ENCODE results near the gene RASA1.
A peak's percentile ranks its signal among the peaks of the same experiment; 100 is the strongest.
"Not testable (repeated sequence)": the region's sequence is repeated elsewhere in the genome, so short reads cannot be mapped to it uniquely, and the experiment has no call there.

Gene RASA1

DNA sequence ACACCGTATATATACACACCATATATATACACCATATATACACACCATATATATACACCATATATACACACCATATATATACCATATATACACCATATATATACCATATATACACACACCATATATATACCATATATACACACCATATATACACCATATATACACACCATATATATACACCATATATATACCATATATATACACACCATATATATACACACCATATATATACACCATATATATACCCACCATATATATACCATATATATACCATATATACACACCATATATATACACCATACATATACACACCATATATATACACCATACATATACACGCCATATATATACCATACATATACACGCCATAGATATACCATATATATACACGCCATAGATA is 19.6 kb downstream of the RASA1 start:
- not testable (repeated sequence) for DNase-seq

DNA sequence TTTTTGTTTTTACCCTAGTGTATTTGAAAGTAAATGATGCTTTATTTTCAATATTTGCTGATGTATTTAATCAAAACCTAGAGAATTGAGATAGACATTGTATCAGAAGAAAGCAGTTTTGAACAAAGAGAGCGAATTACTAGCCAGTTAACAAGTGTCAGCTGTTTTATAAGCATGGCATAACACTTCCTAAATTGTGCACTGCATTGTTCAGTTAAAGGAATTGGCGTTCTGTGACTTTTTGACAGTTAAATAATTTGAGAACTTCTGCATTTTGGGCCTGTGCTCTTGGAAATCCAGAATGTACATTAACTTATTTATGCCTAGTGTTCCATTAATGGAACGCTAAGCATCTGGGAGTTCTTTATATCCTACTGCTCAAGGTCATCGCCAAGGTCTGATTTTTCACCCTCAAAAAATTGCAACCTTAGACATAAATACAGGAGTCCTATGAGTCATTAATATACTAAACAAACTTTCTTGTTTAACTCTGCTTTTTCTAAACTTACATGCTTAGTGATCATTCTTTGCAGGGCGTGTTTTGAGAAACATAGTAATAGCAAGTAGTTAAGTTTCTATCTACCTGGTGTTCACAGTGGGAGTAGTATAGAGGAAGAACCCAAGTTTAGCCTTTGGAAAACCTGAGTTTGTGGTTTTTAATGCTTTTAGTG is 31.1 kb downstream of the RASA1 start:
- no peak for DNase-seq

DNA sequence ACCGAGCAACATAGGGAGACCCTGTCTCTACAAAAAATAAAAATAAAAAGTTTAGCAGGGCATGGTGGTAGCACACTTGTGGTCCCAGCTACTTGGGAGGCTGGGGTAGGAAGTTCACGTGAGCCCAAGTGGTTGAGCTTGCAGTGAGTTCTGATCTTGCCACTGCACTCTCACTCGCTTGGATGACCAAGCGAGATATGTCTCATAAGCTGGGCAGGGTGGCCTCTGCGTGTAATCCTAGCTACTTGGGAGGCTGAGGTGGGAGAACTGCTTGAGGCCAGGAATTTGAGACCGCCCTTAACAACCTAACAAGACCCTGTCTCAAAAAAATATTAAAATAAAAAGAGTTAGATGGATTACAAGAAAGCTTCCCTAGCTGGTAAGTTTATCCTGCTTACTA is 32.5 kb downstream of the RASA1 start:
- DNase-seq: no peak

DNA sequence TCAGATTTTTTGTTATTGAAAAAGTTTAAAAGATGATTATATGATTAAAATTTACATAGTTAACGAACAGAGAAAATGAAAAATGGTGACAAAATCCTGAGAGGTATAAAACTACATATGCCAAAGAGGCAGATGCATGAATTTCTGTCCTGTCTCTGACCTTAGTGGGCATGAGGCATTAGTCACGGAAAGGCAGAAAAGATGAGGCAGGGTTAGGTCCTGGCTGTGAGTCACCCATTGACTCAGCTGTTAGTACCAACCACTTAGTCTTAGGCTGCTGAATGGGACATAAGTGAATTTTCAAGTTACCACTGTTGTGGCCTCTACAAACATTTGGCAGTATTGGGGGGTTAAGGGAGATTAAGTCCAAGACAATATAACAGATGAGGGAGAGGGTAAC is 33.1 kb downstream of the RASA1 start:
- peak; percentile 80 for DNase-seq

DNA sequence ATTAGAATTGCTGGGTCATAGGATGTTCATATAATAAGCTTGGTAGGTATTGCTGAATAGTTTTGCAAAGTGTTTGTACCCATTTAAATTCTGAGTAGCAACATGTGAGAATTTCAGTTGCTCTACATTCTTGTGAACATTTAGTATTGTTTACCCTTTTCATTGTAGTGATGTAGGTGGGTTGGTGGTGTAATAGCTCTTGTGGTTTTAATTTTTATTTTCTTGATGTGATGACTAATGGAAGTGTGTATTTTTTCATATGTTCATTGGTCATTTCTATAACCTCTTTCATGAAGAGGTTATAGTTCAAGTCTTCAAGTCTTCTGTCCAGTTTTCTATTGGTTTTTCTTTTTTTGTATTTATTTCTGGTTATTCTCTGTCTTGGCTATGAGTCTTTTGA is 34.4 kb downstream of the RASA1 start:
- peak; percentile 50 for DNase-seq

DNA sequence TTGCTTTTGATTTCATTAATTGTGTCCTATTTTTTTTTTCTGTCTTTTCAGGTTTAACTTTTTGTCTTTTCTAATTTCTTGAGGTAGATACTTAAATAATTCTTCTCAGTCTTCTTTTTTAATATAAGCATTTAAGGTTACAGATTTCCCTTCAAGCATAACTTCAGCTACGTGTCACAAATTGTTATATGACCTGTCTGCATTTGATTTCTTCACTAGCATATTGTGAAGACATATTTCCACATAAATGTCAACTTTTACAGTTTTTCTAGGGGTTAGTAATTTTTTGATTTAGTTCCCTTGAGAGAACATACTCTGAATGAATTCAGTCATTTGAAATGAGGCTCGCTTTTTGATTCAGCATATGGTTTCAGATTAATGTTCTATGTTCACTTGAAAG is 35.6 kb downstream of the RASA1 start:
- no peak for DNase-seq

DNA sequence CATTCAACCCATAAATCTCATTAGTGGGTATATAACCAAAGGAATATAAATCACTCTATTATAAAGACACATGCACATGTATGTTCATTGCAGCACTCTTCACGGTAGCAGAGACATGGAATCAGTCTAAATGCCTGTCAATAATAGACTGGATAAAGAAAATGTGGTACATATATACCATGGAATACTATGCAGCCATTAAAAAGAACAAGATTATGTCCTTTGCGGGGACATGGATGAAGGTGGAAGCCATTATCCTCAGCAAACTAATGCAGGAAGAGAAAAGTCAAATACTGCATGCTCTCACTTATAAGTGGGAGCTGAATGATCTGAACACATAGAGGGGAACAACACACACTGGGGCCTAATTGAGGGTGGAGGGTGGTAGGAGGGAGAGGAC is 38.4 kb downstream of the RASA1 start:
- not testable (repeated sequence) for DNase-seq

DNA sequence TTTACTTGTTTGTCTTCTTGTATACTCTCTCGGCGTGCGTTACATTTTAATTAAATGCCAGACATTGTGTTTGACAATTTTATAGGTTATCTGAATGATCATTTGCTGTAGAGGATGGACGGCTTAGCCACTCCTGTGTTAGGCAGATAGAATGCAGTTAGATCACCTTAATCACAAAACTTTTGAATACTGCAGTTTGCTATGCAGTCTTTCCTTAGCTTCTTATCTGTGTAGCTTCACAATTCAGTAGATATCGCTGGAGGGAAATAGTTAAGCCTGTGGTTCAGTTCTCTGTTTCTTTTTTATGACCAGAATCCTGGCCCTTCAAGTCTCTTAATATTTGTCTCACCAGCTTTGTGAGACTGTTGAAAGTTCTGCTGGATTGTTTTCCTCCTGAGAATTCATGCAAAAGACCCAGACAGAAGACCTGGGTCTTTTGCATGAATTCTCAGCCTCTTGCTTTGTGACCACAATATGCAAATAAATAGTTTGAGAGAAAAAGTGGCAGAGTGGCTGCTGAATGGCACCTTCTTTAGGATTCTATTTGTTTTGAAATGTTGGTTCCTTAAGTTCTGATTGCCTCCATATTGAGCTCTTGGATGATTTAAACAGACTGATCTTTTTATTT is 40.2 kb downstream of the RASA1 start:
- no peak for DNase-seq

DNA sequence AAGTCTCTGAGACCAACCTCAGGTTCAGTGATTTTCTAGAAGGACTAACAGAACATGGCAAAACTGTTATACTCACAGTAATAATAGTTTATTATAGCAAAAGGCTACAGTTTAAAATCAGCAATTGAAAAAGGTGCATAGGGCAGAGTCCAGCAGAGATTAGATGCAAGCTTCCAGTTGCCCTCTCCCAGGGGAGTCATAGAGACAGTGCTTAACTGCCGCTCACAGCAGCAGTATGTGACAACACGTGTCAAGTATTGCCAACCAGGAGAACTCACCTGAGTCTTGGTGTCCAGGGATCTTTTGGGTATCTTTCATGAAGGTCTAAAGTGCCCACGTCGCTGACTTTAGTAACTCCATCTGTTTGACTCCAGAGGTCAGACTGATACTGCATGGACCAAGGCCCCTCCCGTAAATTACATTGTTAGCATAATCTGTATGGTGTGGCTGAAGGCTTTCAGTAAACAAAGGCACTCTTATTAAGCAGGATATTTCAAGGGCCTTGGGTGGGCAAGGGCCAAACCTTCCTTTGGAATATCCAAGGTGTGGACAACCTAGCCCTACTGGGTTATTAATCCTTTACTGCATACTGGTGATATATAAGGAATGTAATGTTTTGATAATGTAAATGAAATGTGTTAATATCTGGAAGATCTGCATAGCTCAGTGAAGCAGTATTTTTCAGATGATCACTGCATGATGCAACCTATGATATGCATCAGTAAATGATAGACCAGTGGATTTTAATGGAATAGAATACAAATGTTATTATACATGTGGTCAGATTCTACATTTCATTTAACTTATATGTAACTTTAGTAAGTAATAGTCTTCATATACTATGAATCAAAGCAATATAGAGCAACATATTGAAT is 44.0 kb downstream of the RASA1 start:
- DNase-seq: no peak

DNA sequence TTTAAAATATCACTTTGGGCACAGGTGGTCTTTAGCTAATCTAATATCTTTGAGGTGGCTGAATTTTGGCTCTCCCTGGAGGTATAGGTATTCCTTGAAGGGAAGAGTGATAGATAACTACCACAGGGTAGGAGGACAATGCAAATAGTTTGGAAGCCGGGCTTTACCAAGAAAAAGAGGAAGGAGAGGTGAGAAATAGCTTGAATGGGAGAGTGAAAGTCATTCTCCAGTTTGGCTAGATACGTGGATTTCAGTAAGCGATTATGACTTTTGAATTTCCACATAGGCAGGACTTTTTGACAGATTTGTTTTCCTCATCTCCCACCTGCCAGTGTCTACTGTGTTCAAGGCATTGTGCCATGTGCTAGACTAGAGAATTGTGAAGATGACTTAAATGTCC is 45.5 kb downstream of the RASA1 start:
- no peak for DNase-seq

DNA sequence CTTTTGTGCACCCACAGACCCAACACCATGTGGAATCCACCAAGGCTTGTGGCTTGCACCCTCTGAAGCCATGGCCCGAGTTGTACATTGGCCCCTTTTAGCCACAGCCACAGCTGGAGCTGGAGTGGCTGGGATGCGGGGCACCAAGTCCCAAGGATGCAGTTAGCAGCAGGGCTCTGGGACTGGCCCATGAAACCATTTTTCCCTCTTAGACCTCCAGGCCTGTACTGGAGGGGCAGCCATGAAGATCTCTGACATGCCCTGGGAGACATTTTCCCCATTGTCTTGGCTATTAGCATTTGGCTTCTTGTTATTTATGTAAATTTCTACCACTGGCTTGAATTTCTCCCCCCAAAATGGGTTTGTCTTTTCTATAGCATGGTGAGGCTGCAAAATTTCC is 51.8 kb downstream of the RASA1 start:
- no peak for DNase-seq

DNA sequence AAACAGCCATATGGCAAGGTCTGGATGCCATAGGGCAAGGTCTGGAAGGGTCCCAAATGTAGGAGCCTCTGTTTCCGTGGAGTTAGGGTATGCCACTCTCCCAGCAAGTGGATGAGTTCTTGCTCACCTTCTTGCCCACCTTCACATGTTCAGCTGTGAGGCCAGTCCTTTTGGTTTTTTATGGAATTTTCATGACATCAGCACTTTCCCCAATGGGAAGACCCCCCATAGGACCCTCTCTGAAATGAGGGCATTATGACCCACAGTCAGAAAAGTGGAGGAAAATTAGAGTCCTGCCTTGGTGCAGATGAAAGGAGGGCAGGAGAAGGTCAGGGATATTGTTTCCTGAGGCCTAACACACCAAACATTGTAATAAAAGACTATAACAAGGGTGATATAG is 53.9 kb downstream of the RASA1 start:
- DNase-seq: no peak

DNA sequence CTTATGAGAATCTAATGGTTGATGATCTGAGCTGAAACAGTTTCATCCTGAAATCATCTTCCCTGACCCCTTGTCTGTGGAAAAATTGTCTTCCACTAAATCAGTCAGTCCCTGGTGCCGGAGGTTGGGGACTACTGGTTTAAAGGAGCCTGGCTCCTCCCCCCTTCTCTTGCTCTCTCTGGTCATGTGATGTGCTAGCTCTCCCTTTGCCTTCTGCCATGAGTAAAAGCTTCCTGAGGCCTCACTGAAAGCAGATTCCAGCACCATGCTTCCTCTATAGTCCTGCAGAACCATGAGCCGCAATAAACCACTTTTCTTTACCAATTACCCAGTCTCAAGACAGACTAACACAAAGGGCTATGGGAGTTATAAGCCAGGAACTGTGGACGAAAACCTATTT is 54.7 kb downstream of the RASA1 start:
- no peak for DNase-seq

DNA sequence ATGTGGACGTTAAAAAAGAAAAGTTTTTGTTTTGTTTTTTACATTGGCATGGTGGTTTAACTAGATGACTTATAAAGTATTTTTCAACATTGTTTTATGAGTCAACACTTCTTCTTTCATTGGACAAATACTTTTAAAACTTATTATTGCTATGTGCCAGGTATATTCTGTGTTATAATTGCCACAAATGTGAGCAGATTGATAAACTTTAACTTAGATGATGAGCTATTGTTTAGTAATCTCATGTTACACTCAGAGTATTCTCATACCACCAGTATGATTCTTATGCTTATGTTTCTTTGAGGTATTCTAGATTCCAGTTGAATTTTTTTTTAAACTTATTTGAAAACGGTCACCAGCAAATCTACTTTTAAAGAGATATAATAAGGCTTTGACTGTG is 60.3 kb downstream of the RASA1 start:
- DNase-seq: peak; percentile 23

DNA sequence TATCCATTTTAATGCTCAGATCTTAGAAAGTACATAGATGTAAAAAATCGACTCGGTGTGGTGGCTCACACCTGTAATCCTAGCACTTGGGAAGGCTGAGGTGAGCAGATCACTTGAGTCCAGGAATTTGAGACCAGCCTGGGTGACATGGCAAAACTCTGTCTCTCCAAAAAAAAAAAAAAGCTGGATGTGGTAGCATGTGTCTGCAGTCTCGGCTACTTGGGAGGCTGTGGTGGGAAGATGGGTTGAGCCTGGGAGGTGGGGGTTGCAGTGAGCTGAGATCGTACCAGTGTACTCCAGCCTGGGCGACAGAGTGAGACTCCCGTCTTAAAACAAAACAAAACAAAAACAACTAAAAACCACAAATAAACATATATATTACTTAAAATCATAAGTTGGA is 61.4 kb downstream of the RASA1 start:
- DNase-seq: no peak

DNA sequence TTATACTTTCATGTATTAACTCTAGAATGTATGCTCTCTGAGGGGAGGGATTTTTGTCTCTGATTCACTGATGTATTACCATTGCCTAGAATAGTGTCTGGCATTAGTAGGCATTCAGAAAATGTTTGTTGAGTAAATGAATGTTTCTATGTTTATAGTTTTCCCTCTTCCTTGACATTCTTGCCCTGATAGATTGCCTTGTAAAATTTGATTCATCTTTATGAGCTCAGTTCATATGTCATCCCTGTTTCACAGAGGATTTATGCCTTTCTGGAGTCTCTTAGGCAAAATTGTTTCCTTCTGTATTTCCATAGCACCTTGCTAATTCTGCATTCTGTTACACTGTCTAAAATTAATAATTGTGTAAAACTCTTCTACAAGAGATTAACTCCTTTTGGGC is 72.3 kb downstream of the RASA1 start:
- no peak for DNase-seq

DNA sequence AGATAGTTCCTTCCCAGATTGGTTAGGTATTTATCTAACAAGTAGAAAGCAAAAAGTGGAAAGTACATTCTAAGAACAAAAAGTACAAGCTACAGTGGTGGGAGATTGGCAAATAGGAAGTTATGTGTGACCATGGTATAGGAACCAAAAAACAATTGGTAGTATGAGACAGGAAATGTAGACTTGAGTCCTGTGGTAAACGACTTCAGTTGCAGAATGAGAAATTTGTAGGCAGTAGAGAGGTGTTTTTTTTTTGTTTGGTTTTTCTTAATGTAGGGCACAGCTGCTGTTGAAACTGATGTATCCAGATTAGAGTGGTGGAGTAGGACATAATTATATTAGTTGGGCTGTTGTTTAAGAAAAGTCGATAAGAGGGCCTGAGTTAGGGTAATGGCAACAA is 73.0 kb downstream of the RASA1 start:
- no peak for DNase-seq

DNA sequence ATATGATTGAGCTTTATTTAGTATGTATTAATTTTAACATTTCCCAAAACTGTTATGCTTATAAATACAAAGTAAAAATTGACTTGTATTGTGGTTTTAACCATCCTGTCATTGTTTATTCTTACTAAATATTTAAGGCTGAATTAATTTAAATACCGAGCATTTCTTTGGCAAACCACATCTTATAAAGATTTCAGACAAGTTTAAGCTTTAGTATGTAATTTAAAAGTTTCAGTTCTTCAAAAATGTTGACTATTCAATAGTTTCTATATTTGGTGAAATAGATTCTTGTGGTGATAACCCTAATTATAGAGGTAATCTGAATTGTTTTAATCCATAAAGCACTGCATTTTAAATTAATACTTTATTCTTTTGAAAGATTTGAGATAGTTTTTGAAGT is 79.6 kb downstream of the RASA1 start:
- DNase-seq: no peak

DNA sequence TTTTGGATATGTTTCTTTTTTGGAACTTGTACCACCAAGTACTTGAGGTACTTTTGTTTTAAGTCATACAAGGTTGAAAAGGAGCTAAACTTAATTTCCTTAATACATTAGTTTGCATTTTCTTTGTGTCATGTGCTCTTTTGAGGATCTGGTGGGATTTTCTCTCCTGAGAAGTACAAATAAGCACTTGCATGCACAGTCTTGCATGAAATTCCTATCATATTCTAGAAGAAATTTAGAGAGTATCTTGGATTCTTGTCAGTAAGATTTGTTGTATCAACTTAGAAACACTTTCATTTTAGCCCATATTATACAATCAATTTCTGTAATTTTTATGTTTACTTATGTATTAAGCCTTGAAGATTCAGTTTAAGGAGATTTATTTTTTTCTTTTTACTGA is 80.2 kb downstream of the RASA1 start:
- peak; percentile 45 for DNase-seq

DNA sequence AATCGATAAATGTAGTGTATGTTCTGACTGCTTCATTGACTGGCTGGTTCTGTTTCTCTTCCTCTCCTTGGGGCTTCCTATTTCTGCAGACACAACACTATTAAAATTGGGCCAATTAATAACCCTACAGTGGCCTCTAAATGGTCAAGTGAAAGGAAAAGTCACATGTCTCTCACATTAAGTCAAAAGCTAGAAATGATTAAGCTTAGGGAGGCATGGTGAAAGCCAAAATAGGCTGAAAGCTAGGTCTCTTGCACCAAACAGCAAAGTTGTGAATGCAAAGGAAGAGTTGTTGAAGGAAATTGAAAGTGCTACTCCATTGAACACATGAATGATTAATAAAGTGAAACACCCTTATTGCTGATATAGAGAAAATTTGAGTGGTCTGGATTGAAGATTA is 86.8 kb downstream of the RASA1 start:
- DNase-seq: no peak

DNA sequence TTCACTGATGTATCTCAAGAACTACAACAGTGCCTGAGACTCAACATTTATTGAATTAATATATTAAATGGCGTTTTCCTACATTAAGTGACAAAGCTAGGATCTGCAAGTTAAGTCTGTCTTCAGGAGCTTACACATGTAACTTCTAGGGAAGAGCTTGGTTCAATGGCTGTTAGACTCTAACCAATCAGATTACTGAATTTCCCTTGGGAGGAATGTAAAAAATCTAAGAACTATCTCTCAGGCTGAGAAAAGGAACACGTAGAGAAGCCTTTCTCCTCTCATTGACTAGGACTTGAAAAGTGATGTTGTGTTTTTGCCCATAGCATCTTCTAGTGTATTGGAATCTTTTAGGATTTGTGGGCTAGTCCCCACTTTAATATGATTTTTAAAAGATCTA is 91.4 kb downstream of the RASA1 start:
- no peak for DNase-seq

DNA sequence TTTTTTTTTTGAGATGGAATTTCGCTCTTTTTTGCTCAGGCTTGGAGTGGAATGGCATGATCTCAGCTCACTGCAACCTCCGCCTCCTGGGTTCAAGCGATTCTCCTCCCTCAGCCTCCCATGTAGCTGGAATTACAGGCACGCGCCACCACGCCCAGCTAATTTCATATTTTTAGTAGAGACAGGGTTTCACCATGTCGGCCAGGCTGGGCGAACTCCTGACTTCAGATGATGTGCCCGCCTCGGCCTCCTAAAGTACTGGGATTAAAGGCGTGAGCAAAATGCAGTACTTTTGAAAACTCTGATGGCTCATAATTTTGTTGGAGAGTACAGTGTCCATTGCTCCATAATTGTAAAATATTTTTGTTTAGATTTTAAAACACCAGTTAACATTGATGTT is 92.4 kb downstream of the RASA1 start:
- DNase-seq: no peak

DNA sequence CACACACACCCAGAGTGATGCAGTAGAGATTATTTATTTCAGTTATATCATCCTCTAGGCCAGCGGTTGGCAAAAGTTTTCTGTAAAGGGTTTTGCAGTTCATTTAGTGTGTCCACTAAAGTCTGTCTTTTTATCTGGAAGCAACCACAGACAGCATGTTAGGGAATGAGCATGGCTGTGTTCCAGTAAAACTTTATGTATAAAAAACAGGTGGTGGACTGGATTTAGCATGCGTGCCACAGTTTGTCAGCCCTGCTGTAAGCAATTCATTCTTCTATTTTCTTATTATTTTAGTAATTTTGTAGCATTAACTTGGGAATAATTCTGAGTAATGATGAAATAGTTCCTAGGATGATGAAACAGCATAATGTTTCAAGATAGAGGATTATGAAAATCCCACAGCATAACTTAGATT is 93.4 kb downstream of the RASA1 start:
- DNase-seq: no peak

DNA sequence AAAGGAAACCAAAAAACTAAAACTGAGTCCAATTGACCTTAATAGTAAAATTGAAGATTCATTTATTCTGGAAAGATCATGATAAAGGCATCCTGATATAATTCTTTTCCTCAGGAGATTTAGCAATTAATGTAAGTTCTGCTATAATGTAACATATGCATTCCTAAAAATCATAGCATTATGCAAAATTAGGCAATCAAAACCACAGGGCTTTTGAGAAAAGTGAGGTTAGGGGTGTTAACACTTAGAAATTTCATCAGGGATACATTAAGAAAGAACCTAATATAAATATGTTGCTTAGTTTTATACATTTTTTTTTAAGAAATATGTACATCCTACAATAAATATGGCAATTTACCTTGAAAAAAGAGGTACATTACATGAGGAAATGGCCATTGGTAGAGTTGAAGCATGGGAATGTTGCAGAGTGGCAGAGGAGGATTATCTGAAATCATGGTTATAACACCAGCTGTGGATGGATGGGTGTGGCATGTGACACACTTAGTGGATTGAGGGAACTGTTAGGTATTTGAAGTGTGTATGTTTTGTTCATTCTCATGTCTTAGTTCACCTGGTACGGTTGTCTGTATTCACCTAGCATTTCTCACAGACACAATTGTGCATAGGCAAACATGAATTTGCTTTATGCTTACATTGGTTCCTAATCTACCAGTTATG is 94.0 kb downstream of the RASA1 start:
- no peak for DNase-seq
